KMS-11 (cell line): Measurements from ENCODE around the gene PYGO1.

Experiments used
- H2AFZ ChIP-seq: fragments of 200-600 bp; sonication (generic); 2 replicates; pipeline ENCODE4 v1.6.1; 2016; ENCODE audit warnings: antibody characterized with exemption, mixed run types, low read depth
- H3K27ac ChIP-seq: fragments of 200-600 bp; sonication (generic); 2 replicates; pipeline ENCODE4 v1.6.1; 2016; ENCODE audit warnings: mild to moderate bottlenecking, mixed run types
- H3K27me3 ChIP-seq: fragments of 200-600 bp; sonication (generic); 2 replicates; pipeline ENCODE4 v1.6.1; 2017; ENCODE audit warnings: mild to moderate bottlenecking, low read depth, mixed run types, moderate library complexity; ENCODE audit not compliant: insufficient read depth
- H3K36me3 ChIP-seq: fragments of 200-600 bp; sonication (generic); 2 replicates; pipeline ENCODE4 v1.6.1; 2017; ENCODE audit warnings: mild to moderate bottlenecking, mixed run types; ENCODE audit not compliant: insufficient read depth
- H3K4me1 ChIP-seq: fragments of 200-600 bp; sonication (generic); 2 replicates; pipeline ENCODE4 v1.6.1; 2016; ENCODE audit warnings: mild to moderate bottlenecking, low read depth, mixed run types; ENCODE audit not compliant: poor library complexity, severe bottlenecking
- H3K4me2 ChIP-seq: fragments of 200-600 bp; sonication (generic); 2 replicates; pipeline ENCODE4 v1.7.0; 2016; ENCODE audit warnings: mild to moderate bottlenecking, mixed run types
- H3K4me3 ChIP-seq: fragments of 200-600 bp; sonication (generic); IDR thresholded peaks from 2 replicates; pipeline ENCODE4 v1.6.1; 2017; ENCODE audit warnings: low read depth, low read length, mixed read lengths; ENCODE audit not compliant: insufficient read depth
- H3K79me2 ChIP-seq: fragments of 200-600 bp; sonication (generic); 2 replicates; pipeline ENCODE4 v1.6.1; 2016; ENCODE audit warnings: low read depth, mixed run types; ENCODE audit not compliant: insufficient read depth
- H3K9ac ChIP-seq: fragments of 200-600 bp; sonication (generic); 2 replicates; pipeline ENCODE4 v1.6.1; 2016; ENCODE audit warnings: mild to moderate bottlenecking, mixed run types
- H4K20me1 ChIP-seq: fragments of 200-600 bp; sonication (generic); 2 replicates; pipeline ENCODE4 v1.6.1; 2016; ENCODE audit warnings: mild to moderate bottlenecking, mixed run types; ENCODE audit not compliant: insufficient read depth
- TF ChIP-seq, protein P1 (sequence below): fragments of 200-600 bp; sonication (generic); conservative IDR thresholded peaks from 2 replicates; pipeline ENCODE4 v1.6.1; 2017; ENCODE audit warnings: low read depth, mild to moderate bottlenecking, antibody characterized with exemption, low read length, moderate library complexity, mixed read lengths

PYGO1 gene

DNA sequence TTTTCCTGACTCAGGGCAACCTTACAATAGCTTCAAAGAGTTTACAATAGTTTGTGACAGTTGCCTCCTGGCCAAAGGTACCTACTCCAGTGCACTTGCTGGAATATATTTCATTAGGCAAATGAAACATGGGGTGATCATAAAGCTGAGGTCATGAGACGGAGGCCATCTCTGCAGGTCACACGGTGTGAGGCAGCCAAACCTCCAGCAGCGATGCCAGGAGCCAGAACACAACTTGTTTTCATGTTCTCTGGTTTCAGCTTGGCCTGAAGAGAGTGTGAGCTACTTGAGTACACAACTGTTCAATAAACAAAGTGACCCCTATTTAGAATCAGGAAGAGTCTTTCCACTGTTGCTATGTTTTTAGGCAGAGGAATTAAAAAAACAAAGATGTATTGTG is 42.7 kb upstream of the PYGO1 start:
- no peaks in the 10 kb centered on the region for H3K79me2 ChIP-seq
- TF ChIP-seq, protein P1, sequence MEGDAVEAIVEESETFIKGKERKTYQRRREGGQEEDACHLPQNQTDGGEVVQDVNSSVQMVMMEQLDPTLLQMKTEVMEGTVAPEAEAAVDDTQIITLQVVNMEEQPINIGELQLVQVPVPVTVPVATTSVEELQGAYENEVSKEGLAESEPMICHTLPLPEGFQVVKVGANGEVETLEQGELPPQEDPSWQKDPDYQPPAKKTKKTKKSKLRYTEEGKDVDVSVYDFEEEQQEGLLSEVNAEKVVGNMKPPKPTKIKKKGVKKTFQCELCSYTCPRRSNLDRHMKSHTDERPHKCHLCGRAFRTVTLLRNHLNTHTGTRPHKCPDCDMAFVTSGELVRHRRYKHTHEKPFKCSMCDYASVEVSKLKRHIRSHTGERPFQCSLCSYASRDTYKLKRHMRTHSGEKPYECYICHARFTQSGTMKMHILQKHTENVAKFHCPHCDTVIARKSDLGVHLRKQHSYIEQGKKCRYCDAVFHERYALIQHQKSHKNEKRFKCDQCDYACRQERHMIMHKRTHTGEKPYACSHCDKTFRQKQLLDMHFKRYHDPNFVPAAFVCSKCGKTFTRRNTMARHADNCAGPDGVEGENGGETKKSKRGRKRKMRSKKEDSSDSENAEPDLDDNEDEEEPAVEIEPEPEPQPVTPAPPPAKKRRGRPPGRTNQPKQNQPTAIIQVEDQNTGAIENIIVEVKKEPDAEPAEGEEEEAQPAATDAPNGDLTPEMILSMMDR, result no peak
- H3K9ac ChIP-seq, result no peak overlapping the region
- no peak overlapping the region for H2AFZ ChIP-seq
- H3K36me3 ChIP-seq, result no peaks in the 10 kb centered on the region
- no peaks in the 10 kb centered on the region for H4K20me1 ChIP-seq
- H3K4me1 ChIP-seq, result no peaks in the 10 kb centered on the region
- H3K4me3 ChIP-seq, result no peak overlapping the region
- no peaks in the 10 kb centered on the region for H3K27me3 ChIP-seq
- no peak overlapping the region for H3K27ac ChIP-seq
- no peak overlapping the region for H3K4me2 ChIP-seq

GRCh38 chr15:55628369-55628730 is 40.2 kb upstream of the PYGO1 start:
- no peaks in the 10 kb centered on the region for H3K36me3 ChIP-seq
- no peaks in the 10 kb centered on the region for H3K79me2 ChIP-seq
- no peak overlapping the region for H3K4me3 ChIP-seq
- TF ChIP-seq, protein P1, result no peak
- H3K27me3 ChIP-seq, result no peaks in the 10 kb centered on the region
- H3K27ac ChIP-seq, result no peak overlapping the region
- no peak overlapping the region for H3K9ac ChIP-seq
- no peaks in the 10 kb centered on the region for H3K4me1 ChIP-seq
- H2AFZ ChIP-seq, result no peak overlapping the region
- H4K20me1 ChIP-seq, result no peaks in the 10 kb centered on the region
- H3K4me2 ChIP-seq, result no peak overlapping the region

- Histone ChIP-seq H3K4me2 (no peak overlapping the region), H3K27ac (no peak overlapping the region), H3K9ac (no peak overlapping the region)
These were observed 39.7 kb upstream of the PYGO1 start for GRCh38 chr15:55627730-55628368.

GRCh38 chr15:55619783-55620182 is 31.6 kb upstream of the PYGO1 start:
- H3K27me3 ChIP-seq, result no peaks in the 10 kb centered on the region
- no peaks in the 10 kb centered on the region for H3K4me1 ChIP-seq
- TF ChIP-seq, protein P1, result no peak
- no peak overlapping the region for H3K4me2 ChIP-seq
- no peak overlapping the region for H3K27ac ChIP-seq
- no peak overlapping the region for H3K9ac ChIP-seq
- no peaks in the 10 kb centered on the region for H3K36me3 ChIP-seq
- no peak overlapping the region for H3K4me3 ChIP-seq
- H3K79me2 ChIP-seq, result no peaks in the 10 kb centered on the region
- no peaks in the 10 kb centered on the region for H4K20me1 ChIP-seq
- no peak overlapping the region for H2AFZ ChIP-seq

More at GRCh38 chr15:55627730-55628368, 39.7 kb upstream of the PYGO1 start:
- no peaks in the 10 kb centered on the region for H4K20me1 ChIP-seq
- no peaks in the 10 kb centered on the region for H3K4me1 ChIP-seq
- H2AFZ ChIP-seq, result no peak overlapping the region
- H3K36me3 ChIP-seq, result no peaks in the 10 kb centered on the region
- TF ChIP-seq, protein P1, result no peak
- no peaks in the 10 kb centered on the region for H3K79me2 ChIP-seq
- H3K4me3 ChIP-seq, result no peak overlapping the region
- H3K27me3 ChIP-seq, result no peaks in the 10 kb centered on the region
